IMR-90 (cell line): ENCODE data around the gene SLC7A10. TPM values are rescaled to one million over a fixed set of nuclear protein-coding genes. Genes with fewer than 3 reads are reported as not detected.

Experiments used
- ATAC-seq: fragments of 200-7000 bp; cut with Tn5 transposase; 2 replicates; pipeline ENCODE4 v1.9.1; 2020; ENCODE audit warnings: low read depth, mild to moderate bottlenecking, moderate library complexity
- BruUV-seq: library from RNA; stranded (reverse); fragments of 400-500 nt; replicated peaks from 2 replicates; lab custom pipeline; 2021; lab: Mats Ljungman, UMichigan
- CTCF ChIA-PET: fragments of 300-600 bp; formaldehyde crosslinking; extraction: SDS; loops from one replicate; lab custom pipeline; 2021; ENCODE audit warnings: antibody characterized with exemption; lab: Yijun Ruan, JAX
- POLR2A ChIA-PET: fragments of 300-600 bp; sonication (Branson Sonifier 250); formaldehyde crosslinking; loops from one replicate; lab custom pipeline; 2022; ENCODE audit warnings: antibody characterized with exemption; ENCODE audit not compliant: unreplicated experiment; lab: Charles Lee
- DNase-seq: peaks from one replicate; pipeline ENCODE4 v3.0.0; 2013
- H2AFZ ChIP-seq: replicated peaks from 2 replicates; pipeline ENCODE3; 2013; ENCODE audit warnings: low read length, mild to moderate bottlenecking; ENCODE audit not compliant: poor library complexity
- H2AK5ac ChIP-seq: 2 replicates; pipeline ENCODE4 v1.6.1; 2013; ENCODE audit warnings: low read depth, low read length, inconsistent platforms
- H2AK9ac ChIP-seq: replicated peaks from 2 replicates; pipeline ENCODE3; 2013; ENCODE audit warnings: mild to moderate bottlenecking, low read depth, low read length, moderate library complexity; ENCODE audit not compliant: poor library complexity
- H2BK120ac ChIP-seq: 2 replicates; pipeline ENCODE4 v1.6.1; 2013; ENCODE audit warnings: low read depth, low read length, inconsistent platforms
- H2BK15ac ChIP-seq: 3 replicates; pipeline ENCODE4 v1.6.1; 2013; ENCODE audit warnings: low read depth, low read length, inconsistent platforms
- H2BK20ac ChIP-seq: 2 replicates; pipeline ENCODE4 v1.6.1; 2013; ENCODE audit warnings: low read depth, mild to moderate bottlenecking, inconsistent platforms, low read length, moderate library complexity
- H2BK5ac ChIP-seq: 2 replicates; pipeline ENCODE4 v1.6.1; 2013; ENCODE audit warnings: mild to moderate bottlenecking, low read depth, low read length, inconsistent platforms; ENCODE audit not compliant: poor library complexity, severe bottlenecking
- H3K14ac ChIP-seq: replicated peaks from 2 replicates; pipeline ENCODE4 v1.6.1; 2013; ENCODE audit warnings: low read depth, low read length, inconsistent platforms
- H3K18ac ChIP-seq: 2 replicates; pipeline ENCODE4 v1.6.1; 2013; ENCODE audit warnings: low read depth, low read length, control low read depth
- H3K23ac ChIP-seq: 2 replicates; pipeline ENCODE4 v1.6.1; 2013; ENCODE audit warnings: low read depth, low read length, inconsistent platforms
- H3K27ac ChIP-seq: 2 replicates; pipeline ENCODE4 v1.5.1; 2013; ENCODE audit warnings: mild to moderate bottlenecking, control low read depth, low read length; ENCODE audit not compliant: insufficient read depth
- H3K27me3 ChIP-seq: 2 replicates; pipeline ENCODE4 v1.6.1; 2013; ENCODE audit warnings: low read length; ENCODE audit not compliant: control insufficient read depth, insufficient read depth
- H3K36me3 ChIP-seq: 2 replicates; pipeline ENCODE4 v1.6.1; 2013; ENCODE audit warnings: low read length, mixed read lengths; ENCODE audit not compliant: control insufficient read depth, insufficient read depth
- H3K4ac ChIP-seq: 2 replicates; pipeline ENCODE4 v1.6.1; 2013; ENCODE audit warnings: low read depth, low read length, inconsistent platforms
- H3K4me1 ChIP-seq: 2 replicates; pipeline ENCODE4 v1.6.1; 2013; ENCODE audit warnings: low read length, mixed read lengths; ENCODE audit not compliant: control insufficient read depth, insufficient read depth
- H3K4me2 ChIP-seq: 2 replicates; pipeline ENCODE4 v1.6.1; 2013; ENCODE audit warnings: low read depth, mild to moderate bottlenecking, control low read depth, low read length, moderate library complexity
- H3K4me3 ChIP-seq: 2 replicates; pipeline ENCODE4 v1.5.1; 2013; ENCODE audit warnings: low read depth, mild to moderate bottlenecking, control low read depth, low read length, moderate library complexity; ENCODE audit not compliant: insufficient read depth
- H3K56ac ChIP-seq: 2 replicates; pipeline ENCODE4 v1.6.1; 2013; ENCODE audit warnings: low read length, inconsistent platforms; ENCODE audit not compliant: insufficient read depth; ENCODE audit errors: extremely low read depth
- H3K79me1 ChIP-seq, 2 experiments: 2 replicates each; pipeline ENCODE4 v1.6.1; 2013; ENCODE audit warnings: low read length in 2 of 2, inconsistent platforms in 1 of 2, low read depth in 1 of 2
- H3K9ac ChIP-seq: 2 replicates; pipeline ENCODE4 v1.6.1; 2013; ENCODE audit warnings: low read depth, low read length, control low read depth
- H3K9me1 ChIP-seq: 2 replicates; pipeline ENCODE4 v1.6.1; 2013; ENCODE audit warnings: low read length, inconsistent platforms; ENCODE audit not compliant: insufficient read depth
- H3K9me3 ChIP-seq: 2 replicates; pipeline ENCODE4 v1.6.1; 2013; ENCODE audit warnings: low read length; ENCODE audit not compliant: control insufficient read depth, insufficient read depth
- H4K20me1 ChIP-seq: 2 replicates; pipeline ENCODE4 v1.6.1; 2013; ENCODE audit warnings: low read length, inconsistent platforms; ENCODE audit not compliant: insufficient read depth
- H4K5ac ChIP-seq: 2 replicates; pipeline ENCODE4 v1.6.1; 2013; ENCODE audit warnings: mild to moderate bottlenecking, low read depth, low read length, control low read depth
- H4K8ac ChIP-seq, 2 experiments: 2 replicates each; pipeline ENCODE4 v1.6.1; 2013; ENCODE audit warnings: low read depth in 2 of 2, low read length in 2 of 2, control low read depth in 1 of 2, inconsistent platforms in 1 of 2
- H4K91ac ChIP-seq: 2 replicates; pipeline ENCODE4 v1.6.1; 2013; ENCODE audit warnings: low read depth, low read length, inconsistent platforms; ENCODE audit not compliant: insufficient read depth
- CHD1 ChIP-seq: IDR thresholded peaks from 2 replicates; pipeline ENCODE4 v1.6.1; 2012; ENCODE audit warnings: low read depth, low read length, improper control_type of control experiment
- FOS ChIP-seq: fragments of 150-350 bp; IDR thresholded peaks from 2 replicates; pipeline ENCODE4 v1.6.1; 2016; ENCODE audit warnings: low read depth, low read length
- MAZ ChIP-seq: IDR thresholded peaks from 2 replicates; pipeline ENCODE4 v1.6.1; 2012; ENCODE audit warnings: low read depth, mild to moderate bottlenecking, low read length, improper control_type of control experiment, moderate library complexity, borderline replicate concordance
- POLR2A ChIP-seq: IDR thresholded peaks from 2 replicates; pipeline ENCODE4 v1.6.1; 2012; ENCODE audit warnings: mild to moderate bottlenecking, low read depth, low read length
- RAD21 ChIP-seq: IDR thresholded peaks from 2 replicates; pipeline ENCODE4 v1.6.1; 2012; ENCODE audit warnings: low read length, improper control_type of control experiment
- RFX5 ChIP-seq: IDR thresholded peaks from 2 replicates; pipeline ENCODE4 v1.8.0; 2012; ENCODE audit warnings: low read depth, mild to moderate bottlenecking, low read length, moderate library complexity
- SMC3 ChIP-seq: fragments of 150-350 bp; IDR thresholded peaks from 2 replicates; pipeline ENCODE4 v1.6.1; 2016; ENCODE audit warnings: low read depth, mild to moderate bottlenecking, antibody characterized with exemption, low read length, moderate library complexity
- USF2 ChIP-seq: fragments of 150-350 bp; IDR thresholded peaks from 2 replicates; pipeline ENCODE4 v1.6.1; 2017; ENCODE audit warnings: mild to moderate bottlenecking, antibody characterized with exemption, low read length, low read depth
- WGBS, 2 experiments: methylation state at CpG; one replicate each; pipeline versions ENCODE4 v1.1.5 to v1.1.7; 2013; ENCODE audit warnings: missing lambda C conversion rate in 2 of 2; ENCODE audit not compliant: insufficient read length in 1 of 2; ENCODE audit errors: extremely low coverage in 2 of 2; 5-methylcytosine and 5-hydroxymethylcytosine counted together
- dilution Hi-C: fragments of 300-500 bp; cut with HindIII; formaldehyde crosslinking; loops from one replicate; pipeline ENCODE4 v1.14.3; 2018; ENCODE audit warnings: low sequenced_read_pairs; ENCODE audit not compliant: unreplicated experiment
- in situ Hi-C: fragments of 300-500 bp; cut with MboI; formaldehyde crosslinking; loops from 3 replicates; pipeline ENCODE4 v1.14.3; 2019; ENCODE audit warnings: low sequenced_read_pairs, inconsistent platforms, mixed read lengths
- intact Hi-C: fragments of 100-400 bp; cut with micrococcal nuclease; formaldehyde crosslinking; loops from 2 replicates; pipeline ENCODE4 v1.10.0; 2022
- polyA plus RNA-seq, 3 experiments: library from polyadenylated mRNA; depleted of rRNA; stranded (reverse); fragments of >200 nt; gene quantifications; 2 replicates each; pipeline ENCODE4 v1.2.3, GENCODE V29; 2012; ENCODE audit warnings: low replicate concordance in 1 of 3
- total RNA-seq: library from RNA; depleted of rRNA; stranded (reverse); fragments of >200 nt; gene quantifications from 2 replicates; pipeline ENCODE4 v1.2.3, GENCODE V29; 2012

The SLC7A10 gene
- total and polyA plus RNA-seq, 2 of the 4 experiments (the other 2 are of a cell fraction), result not detected

- POLR2A ChIA-PET, result no interaction called here
These were observed 31.7 kb downstream of the SLC7A10 start, which contains the start of gene LRP3 for GRCh38 chr19:33193865-33194362. TSS of gene LRP3 (plus strand) at chr19:33194330. CDS start at chr19:33194786, 456 bp downstream.

More at GRCh38 chr19:33193865-33194362, 31.7 kb downstream of the SLC7A10 start, which contains the start of gene LRP3:
- no peaks in the 10 kb centered on the region for H3K9me1 ChIP-seq
- 15% methylated on average over 4 of the region's 50 CpGs; no CpG with 5 or more reads in 1 of the 2 experiments for WGBS, 2 experiments
- H3K36me3 ChIP-seq, result no peaks in the 10 kb centered on the region
- H2BK120ac ChIP-seq, result no peak within 1 kb of the TSS
- DNase-seq (peak; percentile 11), ATAC-seq (peak; percentile 76)
- TF ChIP-seq POLR2A (no peak), MAZ (no peak), RFX5 (no peak), FOS (no peak), SMC3 (no peak), RAD21 (no peak), CHD1 (no peak), USF2 (peak; percentile 73; the same call in 1 of the 2 replicates)
- peak within 1 kb of the TSS; percentile 37; the same call in 1 of the 2 replicates for H3K27ac ChIP-seq
- H4K20me1 ChIP-seq, result peaks cover 8% of the 10 kb centered on the region; the same call in 1 of the 2 replicates
- dilution Hi-C loops, result no loop called here
- no peak within 1 kb of the TSS for H2BK5ac ChIP-seq
- H3K4me2 ChIP-seq, result peak within 1 kb of the TSS; percentile 79
- H3K23ac ChIP-seq, result 0 out of 2 replicates have a peak within 1 kb of the TSS, but pooled peaks have one; percentile 38
- no peak within 1 kb of the TSS; the same call in 1 of the 2 replicates for H3K4ac ChIP-seq
- peak within 1 kb of the TSS; percentile 44 for H2AK9ac ChIP-seq
- peak within 1 kb of the TSS in 1 of 2 experiments; percentile 17; a peak in 1 of 4 replicates for H4K8ac ChIP-seq
- peaks cover 3% of the 10 kb centered on the region; the same call in 1 of the 2 replicates for H3K4me1 ChIP-seq
- H3K4me3 ChIP-seq, result peak within 1 kb of the TSS; percentile 71
- H3K9ac ChIP-seq, result peak within 1 kb of the TSS; percentile 56; the same call in 1 of the 2 replicates
- peaks cover 0 to 10% of the 10 kb centered on the region in 2 experiments; a peak in 1 of 4 replicates for H3K79me1 ChIP-seq
- H3K27me3 ChIP-seq, result peaks cover 10% of the 10 kb centered on the region; the same call in 1 of the 2 replicates
- H2AK5ac ChIP-seq, result no peak within 1 kb of the TSS
- no peak within 1 kb of the TSS for H3K14ac ChIP-seq
- no TSS peak for BruUV-seq
- no peak within 1 kb of the TSS for H2BK20ac ChIP-seq
- no peak within 1 kb of the TSS; the same call in 1 of the 2 replicates for H3K18ac ChIP-seq
- no peak within 1 kb of the TSS for H4K91ac ChIP-seq
- H4K5ac ChIP-seq, result no peak within 1 kb of the TSS
- no peak within 1 kb of the TSS for H2BK15ac ChIP-seq
- intact Hi-C loops, result no loop called here
- in situ Hi-C loops, result no loop called here
- peak within 1 kb of the TSS; percentile 85 for H2AFZ ChIP-seq
- CTCF ChIA-PET, result no interaction called here
- H3K56ac ChIP-seq, result no peak within 1 kb of the TSS
- H3K9me3 ChIP-seq, result no peaks in the 10 kb centered on the region
